ENCODE data around the gene NDUFAF3.

Gene NDUFAF3

DNA sequence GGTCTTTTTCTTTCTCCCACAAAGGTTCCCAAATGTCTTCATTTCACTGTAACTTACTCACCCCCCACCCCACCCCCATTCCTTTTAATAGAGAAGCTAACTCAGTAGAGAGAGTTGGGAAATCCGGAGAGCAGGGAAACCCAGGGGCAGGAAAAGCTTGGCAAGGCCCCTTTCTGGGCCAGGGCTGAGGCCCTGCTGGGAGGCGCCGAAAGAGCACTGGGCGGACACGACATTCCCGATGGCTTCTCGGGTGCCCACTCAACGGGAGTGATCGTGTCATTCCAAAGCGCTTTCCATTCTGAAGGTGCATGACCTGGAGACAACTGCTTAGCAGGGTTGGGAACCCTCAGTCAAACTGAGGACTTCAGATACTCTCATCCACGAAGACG lies 2.0 kb upstream of the NDUFAF3 start:
- no peak for DNase-seq

DNA sequence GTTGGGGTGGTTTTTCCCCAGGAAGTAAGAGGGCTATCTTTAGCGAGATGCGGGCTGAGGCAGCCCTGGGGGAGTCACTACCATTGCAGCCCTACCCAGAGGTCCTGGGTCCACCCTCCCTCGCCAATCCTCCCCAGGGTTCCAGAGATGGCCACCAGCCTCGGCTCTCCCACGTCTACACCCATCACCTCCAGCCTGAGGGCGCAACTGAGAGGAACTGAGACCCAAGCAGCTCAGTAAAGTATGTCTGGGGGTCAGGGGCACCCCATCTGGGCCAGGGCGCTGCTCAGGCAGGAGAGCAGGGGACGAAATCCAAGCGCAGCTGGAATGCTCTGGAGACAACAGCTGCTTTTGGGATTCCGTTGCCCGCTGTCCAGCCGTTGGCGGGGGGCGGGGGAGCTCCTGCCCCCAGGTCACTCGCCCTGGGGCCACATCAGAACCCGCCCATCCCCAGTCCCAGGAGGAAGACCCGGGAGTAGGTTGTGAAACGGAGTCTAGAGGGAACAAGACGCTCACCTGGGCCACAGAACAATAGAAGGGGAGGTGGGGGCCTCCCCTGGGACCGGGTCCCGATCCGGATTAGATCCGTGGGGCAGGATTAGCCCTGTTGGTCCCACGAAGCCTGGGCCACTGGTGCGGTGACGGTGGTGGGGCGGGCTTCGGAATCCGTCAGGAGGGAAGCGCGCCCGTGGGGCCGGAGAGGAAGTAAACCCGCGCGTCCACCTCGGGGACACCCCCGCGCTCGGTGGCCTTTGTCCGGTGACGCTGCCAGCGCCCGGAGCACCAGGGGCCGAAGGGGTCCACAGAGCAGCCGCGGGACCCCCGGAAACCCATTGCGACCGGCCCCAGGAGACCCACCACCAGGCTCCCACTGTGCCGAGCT lies 1.4 kb upstream of the NDUFAF3 start:
- peak; percentile 61 for DNase-seq

DNA sequence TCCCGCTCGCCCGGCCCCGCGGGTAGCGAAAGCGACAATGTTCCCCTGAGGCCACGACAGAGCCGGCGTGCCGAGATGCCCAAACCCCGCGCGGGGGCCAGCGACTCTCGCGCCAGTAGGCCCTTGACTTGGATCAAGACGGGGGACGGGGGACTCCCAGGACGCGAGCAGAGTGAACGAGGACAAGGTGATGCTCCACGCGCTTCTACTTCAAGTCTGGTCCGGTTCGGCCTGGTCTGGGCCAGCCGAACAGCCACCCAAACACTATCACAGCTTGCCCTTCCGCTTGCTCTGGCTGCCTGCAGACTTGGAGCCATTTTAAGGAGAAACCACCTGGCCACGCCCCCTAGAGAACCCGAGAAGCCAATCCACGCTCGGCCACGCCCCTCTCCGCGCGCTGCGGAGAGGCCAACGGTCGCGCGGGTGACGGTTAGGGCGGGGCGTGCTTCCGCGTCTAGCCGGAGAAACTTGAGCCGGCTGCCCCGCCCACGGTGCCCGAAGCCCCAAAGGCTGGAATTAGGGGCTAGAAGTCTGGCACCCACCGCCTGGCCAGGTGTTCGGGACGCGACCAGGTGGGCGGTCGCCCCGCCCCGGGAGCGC lies 608 bp upstream of the NDUFAF3 start:
- DNase-seq, result peak; percentile 98

- peak; percentile 52 for DNase-seq
Observed at GRCh38 chr3:49022688-49023171, 809 bp downstream of the NDUFAF3 start.

- DNase-seq, result no peak
Observed at GRCh38 chr3:49023775-49024174, 1.9 kb downstream of the NDUFAF3 start.

- peak; percentile 35 for DNase-seq
Observed at GRCh38 chr3:49024449-49024848, 2.5 kb downstream of the NDUFAF3 start.

- DNase-seq, result peak; percentile 31
Observed at GRCh38 chr3:49025005-49025792, 3.3 kb downstream of the NDUFAF3 start.

- DNase-seq, result peak; percentile 31
Observed at GRCh38 chr3:49025793-49026520, 4.0 kb downstream of the NDUFAF3 start.

DNA sequence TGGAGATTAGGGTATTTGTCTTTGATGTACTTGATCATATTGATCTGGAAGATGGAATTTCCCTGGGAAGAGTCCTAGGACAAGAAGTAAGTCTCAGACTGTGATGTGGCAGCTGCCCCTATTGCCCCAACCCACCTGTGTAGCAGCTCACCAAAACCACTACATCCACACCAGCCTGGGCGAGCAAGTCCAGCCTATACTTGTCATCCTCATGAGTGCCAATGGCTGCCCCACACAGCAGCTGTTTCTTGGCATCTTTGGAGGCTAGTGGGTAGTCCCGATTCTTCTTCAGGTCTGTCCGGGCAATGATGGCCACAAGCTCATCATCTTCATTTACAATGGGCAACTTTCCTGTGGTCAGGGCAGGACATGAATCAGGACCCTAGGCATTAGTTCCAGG lies 4.6 kb downstream of the NDUFAF3 start:
- peak; percentile 36 for DNase-seq

- no peak for DNase-seq
Observed at GRCh38 chr3:49027634-49028033, 5.7 kb downstream of the NDUFAF3 start.

DNA sequence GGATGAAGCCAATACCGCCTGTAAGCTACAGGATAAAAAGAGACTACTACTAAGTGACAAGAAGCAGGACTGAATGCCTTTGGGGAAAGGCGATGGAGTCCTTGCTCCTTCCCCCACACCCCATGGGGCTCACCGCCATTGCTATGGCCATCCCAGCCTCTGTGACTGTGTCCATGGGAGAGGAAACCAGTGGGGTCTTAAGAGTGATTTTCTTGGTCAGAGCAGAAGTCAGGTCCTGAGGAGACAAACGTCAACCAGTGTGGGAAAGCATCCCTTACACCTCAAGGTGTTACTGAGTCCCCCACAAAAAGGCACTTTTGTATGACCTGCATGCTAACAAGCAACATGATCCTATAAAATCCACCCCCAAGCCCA lies 6.4 kb downstream of the NDUFAF3 start:
- DNase-seq, result no peak

GRCh38 chr3:49028673-49029562 lies 7.0 kb downstream of the NDUFAF3 start, which contains the start of gene IMPDH2:
IMPDH2 (minus strand) TSS chr3:49029398; CDS start chr3:49029350, 48 bp downstream.
- peak; percentile 94 for DNase-seq

DNA sequence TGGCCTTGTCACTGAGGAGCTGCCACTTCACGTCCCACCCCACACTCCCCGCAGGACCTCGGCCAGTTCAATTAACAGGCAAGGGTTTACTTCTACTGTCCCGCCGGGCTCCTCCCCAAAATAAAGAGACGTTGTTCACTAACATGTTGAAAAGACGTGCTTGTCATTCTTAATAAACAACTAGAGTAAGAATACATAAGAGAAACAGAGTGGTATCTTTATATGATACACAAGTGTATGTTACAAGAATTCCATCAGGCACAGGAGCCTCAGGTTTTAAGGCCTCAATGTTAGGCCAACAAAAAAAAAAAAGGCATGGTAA lies 7.6 kb downstream of the NDUFAF3 start:
- no peak for DNase-seq

DNA sequence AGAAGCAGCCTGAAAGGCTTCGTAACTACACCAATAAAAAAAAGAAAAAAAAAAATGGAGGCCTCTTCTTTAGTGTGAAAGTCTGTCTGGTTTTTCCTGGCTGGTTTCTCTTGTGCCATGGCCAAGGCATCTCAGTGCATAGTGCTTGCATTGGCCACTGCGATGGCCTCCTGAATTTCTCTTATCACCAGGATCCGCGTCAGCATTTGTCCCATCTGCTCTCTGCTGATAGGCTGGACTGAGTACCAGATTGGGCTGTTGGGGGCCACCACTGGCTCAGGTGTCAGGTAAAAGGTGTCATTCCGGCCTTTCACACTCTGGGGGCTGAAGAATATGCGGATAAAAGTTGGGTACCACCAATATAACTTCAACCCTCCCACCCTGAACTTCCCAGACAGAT lies 8.4 kb downstream of the NDUFAF3 start:
- no peak for DNase-seq

GRCh38 chr3:49032646-49033304 lies 10.9 kb downstream of the NDUFAF3 start:
- DNase-seq, result no peak

GRCh38 chr3:49034650-49035049 lies 12.7 kb downstream of the NDUFAF3 start:
- DNase-seq, result no peak

DNA sequence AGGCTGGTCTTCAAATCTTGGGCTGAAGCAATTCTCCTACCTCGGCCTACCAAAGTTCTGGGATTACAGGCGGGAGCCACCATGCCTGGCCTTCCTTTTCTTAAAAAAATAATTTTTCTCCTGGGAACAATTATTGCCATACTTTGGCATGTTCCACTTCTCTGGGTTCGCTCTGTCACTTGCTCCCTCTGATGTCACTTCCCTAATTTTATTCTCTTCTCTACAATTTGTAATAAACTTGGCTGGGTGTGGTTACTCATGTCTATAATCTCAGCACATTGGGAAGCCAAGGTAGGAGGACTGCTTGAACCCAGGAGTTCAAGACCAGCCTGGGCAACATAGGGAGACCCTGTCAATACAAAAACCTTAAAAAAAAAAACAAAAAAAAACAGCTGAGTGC lies 13.4 kb downstream of the NDUFAF3 start:
- no peak for DNase-seq

- DNase-seq, result no peak
Observed at GRCh38 chr3:49053543-49053942, 31.6 kb downstream of the NDUFAF3 start.

GRCh38 chr3:49054344-49054862 lies 32.5 kb downstream of the NDUFAF3 start:
- no peak for DNase-seq

DNA sequence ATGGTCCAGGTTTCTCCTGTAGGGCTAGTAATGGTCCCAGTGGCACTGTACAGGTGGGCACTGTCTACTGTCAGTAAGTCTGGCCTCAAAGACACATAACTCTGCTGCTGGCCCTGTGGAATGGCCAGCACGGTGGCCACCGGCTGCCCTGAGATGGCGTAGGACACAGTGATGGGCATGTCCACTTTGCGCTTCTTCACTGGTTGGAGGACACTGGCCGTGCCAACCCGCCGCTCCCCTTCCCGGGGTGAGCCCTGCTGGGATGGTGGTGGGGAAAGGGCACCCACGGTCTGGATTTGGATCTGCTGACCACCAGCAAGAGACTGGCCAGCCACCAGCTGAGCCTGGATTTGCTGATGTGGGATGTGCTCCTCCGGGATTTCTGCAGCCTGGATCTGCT lies 35.3 kb downstream of the NDUFAF3 start:
- DNase-seq, result no peak

GRCh38 chr3:49058011-49058410 lies 36.1 kb downstream of the NDUFAF3 start:
- no peak for DNase-seq

Measured in right forelimb (tissue), 1 donor.